Trophoblast cell (in vitro differentiated cells and primary cell): Measurements from ENCODE around the gene IL1RAPL1.

Experiments
- DNase-seq, 2 donors: peaks; one replicate each; pipeline ENCODE4 v3.0.0-alpha.2; 2016
- H2AFZ ChIP-seq: 2 replicates; pipeline ENCODE4 v1.6.1; 2013; ENCODE audit warnings: low read length, moderate library complexity, mild to moderate bottlenecking; ENCODE audit not compliant: insufficient read depth, poor library complexity
- H2AK5ac ChIP-seq: 2 replicates; pipeline ENCODE4 v1.6.1; 2013; ENCODE audit warnings: mild to moderate bottlenecking, low read length
- H2BK120ac ChIP-seq: 2 replicates; pipeline ENCODE4 v1.6.1; 2013; ENCODE audit warnings: low read length, mild to moderate bottlenecking, moderate library complexity; ENCODE audit not compliant: insufficient read depth, poor library complexity
- H2BK12ac ChIP-seq: 2 replicates; pipeline ENCODE4 v1.6.1; 2013; ENCODE audit warnings: mild to moderate bottlenecking, low read length, moderate library complexity
- H2BK5ac ChIP-seq: 2 replicates; pipeline ENCODE4 v1.6.1; 2013; ENCODE audit warnings: low read length, low read depth, moderate library complexity, mild to moderate bottlenecking; ENCODE audit not compliant: poor library complexity
- H3K14ac ChIP-seq: 2 replicates; pipeline ENCODE4 v1.6.1; 2013; ENCODE audit warnings: mild to moderate bottlenecking, low read length
- H3K18ac ChIP-seq: 2 replicates; pipeline ENCODE4 v1.6.1; 2013; ENCODE audit warnings: mild to moderate bottlenecking, low read length
- H3K23ac ChIP-seq: 2 replicates; pipeline ENCODE4 v1.6.1; 2013; ENCODE audit warnings: low read length
- H3K27ac ChIP-seq: 2 replicates; pipeline ENCODE4 v1.5.1; 2013; ENCODE audit warnings: low read depth, mild to moderate bottlenecking, inconsistent platforms, low read length, moderate library complexity
- H3K27me3 ChIP-seq: 2 replicates; pipeline ENCODE4 v1.6.1; 2013; ENCODE audit warnings: inconsistent platforms, mild to moderate bottlenecking, low read length, moderate library complexity; ENCODE audit not compliant: insufficient read depth
- H3K36me3 ChIP-seq, 2 experiments: 1 replicate in 1 of 2; 2 replicates in 1 of 2; pipeline ENCODE4 v1.6.1; 2013; ENCODE audit warnings: low read length in 2 of 2, mild to moderate bottlenecking in 2 of 2, moderate library complexity in 1 of 2; ENCODE audit not compliant: insufficient read depth in 2 of 2, control insufficient read depth in 1 of 2
- H3K4ac ChIP-seq: 2 replicates; pipeline ENCODE4 v1.6.1; 2013; ENCODE audit warnings: low read depth, mild to moderate bottlenecking, low read length, moderate library complexity
- H3K4me1 ChIP-seq, 2 experiments: 1 replicate in 1 of 2; 2 replicates in 1 of 2; pipeline ENCODE4 v1.6.1; 2013; ENCODE audit warnings: low read length in 2 of 2, mild to moderate bottlenecking in 2 of 2, moderate library complexity in 1 of 2; ENCODE audit not compliant: insufficient read depth in 2 of 2, control insufficient read depth in 1 of 2
- H3K4me2 ChIP-seq: 2 replicates; pipeline ENCODE4 v1.6.1; 2013; ENCODE audit warnings: inconsistent platforms, mild to moderate bottlenecking, low read length, moderate library complexity
- H3K4me3 ChIP-seq: 2 replicates; pipeline ENCODE4 v1.5.1; 2013; ENCODE audit warnings: mild to moderate bottlenecking, low read depth, low read length, inconsistent platforms
- H3K79me1 ChIP-seq: one replicate; pipeline ENCODE4 v1.6.1; 2013; ENCODE audit warnings: low read length
- H3K79me2 ChIP-seq: 2 replicates; pipeline ENCODE4 v1.6.1; 2013; ENCODE audit warnings: low read length, mild to moderate bottlenecking; ENCODE audit not compliant: control insufficient read depth, insufficient read depth, poor library complexity
- H3K9ac ChIP-seq: 2 replicates; pipeline ENCODE4 v1.6.1; 2013; ENCODE audit warnings: mild to moderate bottlenecking, low read length
- H3K9me3 ChIP-seq: 2 replicates; pipeline ENCODE4 v1.6.1; 2013; ENCODE audit warnings: low read depth, mild to moderate bottlenecking, control low read depth, inconsistent platforms, low read length; ENCODE audit not compliant: insufficient read depth
- H4K12ac ChIP-seq: 2 replicates; pipeline ENCODE4 v1.6.1; 2013; ENCODE audit warnings: low read depth, mild to moderate bottlenecking, low read length, moderate library complexity
- H4K8ac ChIP-seq: 2 replicates; pipeline ENCODE4 v1.6.1; 2013; ENCODE audit warnings: low read depth, mild to moderate bottlenecking, low read length, moderate library complexity
- H4K91ac ChIP-seq: one replicate; pipeline ENCODE4 v1.6.1; 2013; ENCODE audit warnings: low read depth, mild to moderate bottlenecking, low read length, moderate library complexity
- WGBS: extraction: QIAGEN DNeasy Blood & Tissue Kit; methylation state at CpG from one replicate; pipeline ENCODE4 v1.1.7; 2013; ENCODE audit warnings: missing lambda C conversion rate; ENCODE audit not compliant: insufficient read length, insufficient coverage; ENCODE audit errors: extremely low coverage; 5-methylcytosine and 5-hydroxymethylcytosine counted together

IL1RAPL1 gene

GRCh38 chrX:29935455-29935854 lies 1348.2 kb downstream of the IL1RAPL1 start:
- Histone ChIP-seq H3K18ac (no peak overlapping the region), H2BK12ac (no peak overlapping the region), H3K79me2 (no peaks in the 10 kb centered on the region), H2AK5ac (no peak overlapping the region), H3K4me2 (no peak overlapping the region), H4K91ac (no peak overlapping the region), H3K4me3 (no peak overlapping the region), H3K27ac (no peak overlapping the region), H3K4me1 (no peaks in the 10 kb centered on the region), H2BK120ac (no peak overlapping the region), H3K36me3 (no peaks in the 10 kb centered on the region), H3K27me3 (no peaks in the 10 kb centered on the region), H3K9me3 (no peaks in the 10 kb centered on the region), H3K4ac (no peak overlapping the region), H2AFZ (no peak overlapping the region), H3K23ac (no peak overlapping the region), H3K14ac (no peak overlapping the region), H2BK5ac (no peak overlapping the region), H3K79me1 (no peaks in the 10 kb centered on the region), H3K9ac (no peak overlapping the region), H4K8ac (no peak overlapping the region), H4K12ac (no peak overlapping the region)
- WGBS = no CpG with 5 or more reads among the region's 1 CpG
- DNase-seq = no peak

DNA sequence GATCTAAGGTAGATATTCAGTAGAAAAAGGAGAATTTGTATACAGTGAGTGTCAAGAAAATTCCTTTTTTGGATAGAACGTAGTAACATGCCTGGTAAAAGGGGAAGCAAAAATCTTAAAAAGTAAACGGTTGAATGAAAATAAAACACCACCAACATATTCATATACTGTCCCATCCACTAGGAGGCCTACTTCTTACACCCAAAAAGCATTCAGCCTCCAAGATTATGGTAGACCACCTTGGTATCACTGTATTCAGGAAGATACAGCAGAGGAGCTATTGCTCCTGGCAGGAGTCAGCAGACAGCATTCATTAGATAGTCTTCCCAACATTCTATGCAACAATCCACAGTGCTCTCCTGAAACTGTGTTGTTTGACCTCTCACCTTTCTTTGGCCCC lies 1353.5 kb downstream of the IL1RAPL1 start:
- no CpG with 5 or more reads among the region's 2 CpGs for WGBS
- Histone ChIP-seq H3K4me2 (no peak overlapping the region), H2BK120ac (no peak overlapping the region), H3K36me3 (no peaks in the 10 kb centered on the region), H3K14ac (no peak overlapping the region), H3K4me3 (no peak overlapping the region), H3K9ac (no peak overlapping the region), H2AFZ (no peak overlapping the region), H2BK5ac (no peak overlapping the region), H3K18ac (no peak overlapping the region), H2BK12ac (no peak overlapping the region), H3K79me2 (no peaks in the 10 kb centered on the region), H4K12ac (no peak overlapping the region), H3K4me1 (no peaks in the 10 kb centered on the region), H4K91ac (no peak overlapping the region), H3K9me3 (no peaks in the 10 kb centered on the region), H3K4ac (no peak overlapping the region), H4K8ac (no peak overlapping the region), H3K27me3 (no peaks in the 10 kb centered on the region), H3K23ac (no peak overlapping the region), H3K79me1 (no peaks in the 10 kb centered on the region), H3K27ac (no peak overlapping the region), H2AK5ac (no peak overlapping the region)
- no peak for DNase-seq

GRCh38 chrX:29941287-29941686 lies 1354.0 kb downstream of the IL1RAPL1 start:
- WGBS = no CpG with 5 or more reads among the region's 1 CpG
- Histone ChIP-seq H3K4me2 (no peak overlapping the region), H2AFZ (no peak overlapping the region)

DNA sequence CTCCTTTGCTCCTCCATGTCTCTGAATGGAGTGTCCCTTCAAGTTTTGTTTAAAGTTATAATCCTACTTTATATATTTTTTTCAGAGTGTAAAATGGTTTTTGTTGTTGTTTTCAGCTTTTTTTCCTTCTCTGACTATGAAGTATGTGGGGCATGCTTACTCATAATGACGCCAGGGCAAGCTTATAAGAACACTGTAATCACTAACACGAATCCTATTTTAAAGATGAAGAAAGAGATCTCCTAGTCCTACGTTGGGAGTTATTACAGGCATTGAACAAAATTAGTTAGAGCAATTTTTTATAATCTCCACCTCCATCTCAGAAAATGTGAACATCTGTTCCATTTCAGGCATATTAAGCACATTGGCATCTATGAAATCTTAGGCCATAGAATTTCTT lies 1360.0 kb downstream of the IL1RAPL1 start:
- no peak overlapping the region for H3K23ac ChIP-seq
- no peak overlapping the region for H3K18ac ChIP-seq
- no peak overlapping the region for H4K8ac ChIP-seq
- H3K27ac ChIP-seq = no peak overlapping the region
- H2BK120ac ChIP-seq = no peak overlapping the region
- no peaks in the 10 kb centered on the region for H3K4me1 ChIP-seq
- no peak overlapping the region for H4K91ac ChIP-seq
- H3K4ac ChIP-seq = no peak overlapping the region
- no peak overlapping the region for H3K9ac ChIP-seq
- DNase-seq = no peak
- no peak overlapping the region for H2BK5ac ChIP-seq
- WGBS = no CpG with 5 or more reads among the region's 3 CpGs
- no peak overlapping the region for H2AFZ ChIP-seq
- no peak overlapping the region for H2BK12ac ChIP-seq
- H3K36me3 ChIP-seq = no peaks in the 10 kb centered on the region
- no peak overlapping the region for H3K4me3 ChIP-seq
- no peaks in the 10 kb centered on the region for H3K27me3 ChIP-seq
- H3K79me1 ChIP-seq = no peaks in the 10 kb centered on the region
- no peak overlapping the region for H3K14ac ChIP-seq
- H3K4me2 ChIP-seq = no peak overlapping the region
- no peak overlapping the region for H2AK5ac ChIP-seq
- no peak overlapping the region for H4K12ac ChIP-seq
- no peaks in the 10 kb centered on the region for H3K9me3 ChIP-seq
- no peaks in the 10 kb centered on the region for H3K79me2 ChIP-seq

More at GRCh38 chrX:29941287-29941686, 1354.0 kb downstream of the IL1RAPL1 start:
- no peak overlapping the region for H3K14ac ChIP-seq
- H3K4me3 ChIP-seq = no peak overlapping the region
- no peak overlapping the region for H4K8ac ChIP-seq
- no peak overlapping the region for H3K4ac ChIP-seq
- H4K12ac ChIP-seq = no peak overlapping the region
- H3K9ac ChIP-seq = no peak overlapping the region
- no peaks in the 10 kb centered on the region for H3K79me2 ChIP-seq
- no peak overlapping the region for H2BK5ac ChIP-seq
- H2AK5ac ChIP-seq = no peak overlapping the region
- no peaks in the 10 kb centered on the region for H3K27me3 ChIP-seq
- no peak overlapping the region for H2BK12ac ChIP-seq
- H3K79me1 ChIP-seq = no peaks in the 10 kb centered on the region
- no peak overlapping the region for H3K27ac ChIP-seq
- H3K23ac ChIP-seq = no peak overlapping the region
- H3K18ac ChIP-seq = no peak overlapping the region
- H3K4me1 ChIP-seq = no peaks in the 10 kb centered on the region
- H2BK120ac ChIP-seq = no peak overlapping the region
- H3K36me3 ChIP-seq = no peaks in the 10 kb centered on the region
- no peaks in the 10 kb centered on the region for H3K9me3 ChIP-seq
- no peak overlapping the region for H4K91ac ChIP-seq
- peak in 1 of 2 donors; percentile 9 for DNase-seq
